ENCODE data around the gene GAPDH. TPM values are rescaled to one million over a fixed set of nuclear protein-coding genes. Genes with fewer than 3 reads are reported as not detected.
"Not testable (repeated sequence)": the region's sequence is repeated elsewhere in the genome, so short reads cannot be mapped to it uniquely, and the experiment has no call there.

Gene GAPDH
- polyA plus RNA-seq, 1 donor from 2014 or later, result 1,479 TPM

DNA sequence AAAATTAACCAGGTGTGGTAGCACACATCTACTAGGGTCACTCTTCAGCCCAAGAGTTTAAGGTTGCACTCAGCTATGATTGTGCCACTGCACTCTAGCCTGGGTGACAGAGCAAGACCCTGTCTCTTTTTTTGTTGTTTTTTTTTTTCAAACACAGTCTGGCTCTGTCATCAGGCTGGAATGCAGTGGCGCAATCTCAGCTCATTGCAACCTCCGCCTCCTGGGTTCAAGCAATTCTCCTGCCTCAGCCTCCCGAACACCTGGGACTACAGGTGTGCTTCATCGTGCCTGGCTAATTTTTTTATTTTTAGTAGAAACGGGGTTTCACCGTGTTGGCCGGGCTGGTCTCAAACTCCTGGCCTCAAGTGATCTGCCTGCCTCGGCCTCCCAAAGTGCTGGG lies 52.3 kb downstream of the GAPDH start:
- peak overlapping the region in 1 of 3 donors; percentile 23 for H3K27ac Mint-ChIP-seq

More for the DNA sequence above, 52.3 kb downstream of the GAPDH start:
- H3K27me3 Mint-ChIP-seq, H3K9me3 Mint-ChIP-seq, H3K36me3 Mint-ChIP-seq, H3K4me1 Mint-ChIP-seq: not testable (repeated sequence)
- H3K4me3 Mint-ChIP-seq, result peak overlapping the region in 2 of 4 donors; percentile 22 to 47

Other genes with a start within 250 kb of the GAPDH start
- gene PLEKHG6, start 223.8 kb upstream of the GAPDH start, polyA plus RNA-seq, result not detected
- gene TNFRSF1A, start 192.4 kb upstream of the GAPDH start, polyA plus RNA-seq, result 2.4 TPM
- not detected for gene SCNN1A, start 159.0 kb upstream of the GAPDH start, polyA plus RNA-seq
- gene LTBR, start 150.4 kb upstream of the GAPDH start, polyA plus RNA-seq, result not detected
- gene CD27, start 89.6 kb upstream of the GAPDH start, polyA plus RNA-seq, result 264 TPM
- 125 TPM for gene TAPBPL, start 82.5 kb upstream of the GAPDH start, polyA plus RNA-seq
- 8.1 TPM for gene VAMP1, start 63.8 kb upstream of the GAPDH start, polyA plus RNA-seq
- 165 TPM for gene MRPL51, start 41.3 kb upstream of the GAPDH start, polyA plus RNA-seq
- 21.1 TPM for gene NCAPD2, start 40.4 kb upstream of the GAPDH start, polyA plus RNA-seq
- gene IFFO1, start 21.5 kb downstream of the GAPDH start, polyA plus RNA-seq, result 12.3 TPM
- gene NOP2, start 33.8 kb downstream of the GAPDH start, polyA plus RNA-seq, result 24.9 TPM
- 55.2 TPM for gene CHD4, start 72.9 kb downstream of the GAPDH start, polyA plus RNA-seq
- 63.6 TPM for gene LPAR5, start 101.4 kb downstream of the GAPDH start, polyA plus RNA-seq
- gene ACRBP, start 112.9 kb downstream of the GAPDH start, polyA plus RNA-seq, result 5.8 TPM
- gene ING4, start 128.6 kb downstream of the GAPDH start, polyA plus RNA-seq, result 76.6 TPM
- gene ZNF384, start 154.9 kb downstream of the GAPDH start, polyA plus RNA-seq, result 32.5 TPM
- not detected for gene PIANP, start 166.3 kb downstream of the GAPDH start, polyA plus RNA-seq
- 36.8 TPM for gene COPS7A, start 189.5 kb downstream of the GAPDH start, polyA plus RNA-seq
- 152 TPM for gene MLF2, start 218.6 kb downstream of the GAPDH start, polyA plus RNA-seq
- 2.5 TPM for gene PTMS, start 231.8 kb downstream of the GAPDH start, polyA plus RNA-seq
- 0.88 TPM for gene LAG3, start 238.0 kb downstream of the GAPDH start, polyA plus RNA-seq

Measured in IgD-negative memory B cell (primary cell).